Natural killer cell (primary cell): ENCODE results near the gene VRTN. TPM values are rescaled to one million over a fixed set of nuclear protein-coding genes. Genes with fewer than 3 reads are reported as not detected.
"Not testable (repeated sequence)": the region's sequence is repeated elsewhere in the genome, so short reads cannot be mapped to it uniquely, and the experiment has no call there.

Experiments used
- ATAC-seq, 3 donors: fragments of 150-1000 bp in 2 of 3; fragments of 200-7000 bp in 1 of 3; cut with Tn5 transposase; 1 replicate in 1 of 3; 2 replicates in 2 of 3; pipeline ENCODE4 v1.10.0; 2021; ENCODE audit warnings: mild to moderate bottlenecking in 2 of 3, moderate library complexity in 2 of 3
- DNase-seq, 2 donors: peaks; one replicate each; pipeline versions ENCODE4 v3.0.0 to v3.0.0-alpha.2; 2013 to 2021; ENCODE audit warnings: mixed read lengths in 1 of 2
- H3K27ac ChIP-seq: one replicate; pipeline ENCODE4 v1.5.1; 2013; ENCODE audit warnings: mild to moderate bottlenecking, low read length
- H3K27me3 ChIP-seq: one replicate; pipeline ENCODE4 v1.6.1; 2013; ENCODE audit warnings: low read length; ENCODE audit not compliant: control insufficient read depth, insufficient read depth
- H3K36me3 ChIP-seq: one replicate; pipeline ENCODE4 v1.6.1; 2013; ENCODE audit warnings: low read length; ENCODE audit not compliant: control insufficient read depth, insufficient read depth
- H3K4me1 ChIP-seq: one replicate; pipeline ENCODE4 v1.6.1; 2013; ENCODE audit warnings: low read length; ENCODE audit not compliant: control insufficient read depth, insufficient read depth
- H3K4me3 ChIP-seq: one replicate; pipeline ENCODE4 v1.5.1; 2013; ENCODE audit warnings: low read length
- H3K9me3 ChIP-seq: one replicate; pipeline ENCODE4 v1.6.1; 2013; ENCODE audit warnings: low read length; ENCODE audit not compliant: control insufficient read depth, insufficient read depth
- H3K27ac Mint-ChIP-seq, 2 donors: one replicate each; pipeline ENCODE4 v1.8.0; 2022; ENCODE audit warnings: mild to moderate bottlenecking in 2 of 2, mixed read lengths in 2 of 2, moderate library complexity in 1 of 2
- H3K27me3 Mint-ChIP-seq, 2 donors: one replicate each; pipeline ENCODE4 v1.8.0; 2022; ENCODE audit warnings: low read depth in 2 of 2, mixed read lengths in 2 of 2
- H3K36me3 Mint-ChIP-seq: one replicate; pipeline ENCODE4 v1.8.0; 2022; ENCODE audit warnings: mixed read lengths
- H3K4me1 Mint-ChIP-seq, 2 donors: one replicate each; pipeline ENCODE4 v1.8.0; 2022; ENCODE audit warnings: mixed read lengths in 2 of 2
- H3K4me3 Mint-ChIP-seq: one replicate; pipeline ENCODE4 v1.8.0; 2022; ENCODE audit warnings: mild to moderate bottlenecking, moderate library complexity, mixed read lengths
- H3K9me3 Mint-ChIP-seq, 2 donors: one replicate each; pipeline ENCODE4 v1.8.0; 2022; ENCODE audit warnings: mixed read lengths in 2 of 2
- CTCF ChIP-seq: fragments of 200-600 bp; IDR thresholded peaks from one replicate; pipeline ENCODE4 v1.8.0; 2022; ENCODE audit warnings: antibody characterized with exemption
- WGBS: methylation state at CpG from one replicate; pipeline ENCODE4 v1.1.7; 2013; ENCODE audit warnings: missing lambda C conversion rate; ENCODE audit not compliant: insufficient coverage; 5-methylcytosine and 5-hydroxymethylcytosine counted together
- intact Hi-C: fragments of 100-400 bp; cut with micrococcal nuclease; formaldehyde crosslinking; loops from one replicate; pipeline ENCODE4 v1.14.2; 2022
- total RNA-seq, 4 donors: library from RNA; stranded (reverse); fragments of 120-200 nt in 1 of 4; gene quantifications; one replicate each; pipeline versions ENCODE4 v1.2.3 to v1.2.4, GENCODE V29; 2013 to 2022

VRTN gene
- total RNA-seq, 3 donors from 2014 or later (not counting 1 experiment from before 2014, with no cell fraction given) = not detected

- Mint-ChIP-seq H3K27me3 (peaks cover 7 to 9% of the 10 kb centered on the region in 2 donors), H3K4me1 (no peaks in the 10 kb centered on the region), H3K36me3 (no peaks in the 10 kb centered on the region), H3K27ac (no peak overlapping the region), H3K4me3 (no peak overlapping the region), H3K9me3 (no peaks in the 10 kb centered on the region)
- WGBS = 58% methylated on average over 6 of the region's 10 CpGs
- ATAC-seq (no peak), DNase-seq (no peak)
- Histone ChIP-seq H3K27ac (no peak overlapping the region), H3K36me3 (no peaks in the 10 kb centered on the region), H3K9me3 (no peaks in the 10 kb centered on the region), H3K4me3 (no peak overlapping the region), H3K27me3 (no peaks in the 10 kb centered on the region), H3K4me1 (no peaks in the 10 kb centered on the region)
- no peak for TF ChIP-seq CTCF
- intact Hi-C loops = no loop called here
Measured at GRCh38 chr14:74326369-74327152, 21.7 kb upstream of the VRTN start.

DNA sequence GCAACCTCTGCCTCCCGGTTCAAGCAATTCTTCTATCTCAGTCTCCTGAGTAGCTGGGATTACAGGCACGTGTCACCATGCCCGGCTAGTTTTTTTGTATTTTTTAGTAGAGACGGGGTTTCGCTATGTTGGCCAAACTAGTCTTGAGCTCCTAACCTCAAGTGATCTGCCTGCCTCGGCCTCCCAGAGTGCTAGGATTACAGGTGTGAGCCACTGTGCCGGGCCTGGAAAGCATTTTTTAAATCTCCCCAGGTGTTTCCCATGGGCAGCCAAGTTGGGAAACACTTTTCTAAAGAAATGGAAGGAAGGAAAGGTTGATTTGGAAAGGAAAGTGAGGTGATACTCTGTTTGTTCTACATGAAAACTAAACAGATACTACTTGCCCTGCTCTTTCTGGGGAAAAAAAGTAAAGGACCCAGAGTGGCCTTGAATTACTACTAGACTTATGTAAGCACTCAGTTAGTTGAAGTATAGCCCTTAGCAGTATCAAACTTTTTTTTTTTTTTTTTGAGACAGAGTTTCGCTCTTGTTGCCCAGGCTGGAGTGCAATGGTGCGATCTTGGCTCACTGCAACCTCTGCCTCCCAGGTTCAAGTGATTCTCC lies 18.2 kb upstream of the VRTN start:
- H3K4me3 ChIP-seq, H3K4me1 ChIP-seq, H3K27me3 Mint-ChIP-seq, H3K9me3 Mint-ChIP-seq, intact Hi-C loops, H3K36me3 Mint-ChIP-seq, H3K9me3 ChIP-seq, H3K4me1 Mint-ChIP-seq, H3K36me3 ChIP-seq, DNase-seq, ATAC-seq, H3K4me3 Mint-ChIP-seq, H3K27me3 ChIP-seq, H3K27ac Mint-ChIP-seq, H3K27ac ChIP-seq: not testable (repeated sequence)
- WGBS = 91% methylated on average over 7 of the region's 9 CpGs

DNA sequence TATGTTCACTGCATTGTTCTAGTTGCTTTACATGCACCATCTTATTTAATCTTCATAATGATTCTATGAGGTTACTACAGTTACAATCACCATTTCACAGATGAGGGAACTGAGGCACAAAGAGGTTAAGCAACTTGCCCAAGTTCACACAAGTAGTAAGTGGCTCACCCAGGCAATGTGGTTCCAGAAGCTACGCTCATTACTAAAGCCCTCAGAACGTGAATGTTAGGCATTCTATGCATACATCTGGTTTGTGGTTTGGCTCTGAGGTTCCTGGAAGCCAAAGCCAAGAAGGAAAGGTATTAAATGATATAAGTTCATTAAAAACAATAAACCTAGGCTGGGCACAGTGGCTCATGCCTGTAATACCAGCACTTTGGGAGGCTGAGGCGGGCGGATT lies 14.4 kb upstream of the VRTN start:
- H3K4me3 ChIP-seq = no peak overlapping the region
- no peaks in the 10 kb centered on the region for H3K9me3 ChIP-seq
- ATAC-seq (no peak), DNase-seq (no peak)
- H3K9me3 Mint-ChIP-seq = no peaks in the 10 kb centered on the region
- H3K4me3 Mint-ChIP-seq = no peak overlapping the region
- H3K27ac ChIP-seq = no peak overlapping the region
- H3K27me3 ChIP-seq = no peaks in the 10 kb centered on the region
- H3K27ac Mint-ChIP-seq = no peak overlapping the region
- WGBS = 48% methylated on average over 4 of the region's 4 CpGs
- peaks cover 7 to 26% of the 10 kb centered on the region in 2 donors for H3K27me3 Mint-ChIP-seq
- no peak for TF ChIP-seq CTCF
- no peaks in the 10 kb centered on the region for H3K36me3 Mint-ChIP-seq
- no peaks in the 10 kb centered on the region for H3K36me3 ChIP-seq
- no peaks in the 10 kb centered on the region for H3K4me1 Mint-ChIP-seq
- intact Hi-C loops = no loop called here
- H3K4me1 ChIP-seq = no peaks in the 10 kb centered on the region

GRCh38 chr14:74346341-74346740 lies 1.9 kb upstream of the VRTN start:
- DNase-seq (no peak), ATAC-seq (no peak)
- Histone ChIP-seq H3K36me3 (no peaks in the 10 kb centered on the region), H3K9me3 (no peaks in the 10 kb centered on the region), H3K4me1 (no peaks in the 10 kb centered on the region), H3K27me3 (peaks cover 2% of the 10 kb centered on the region), H3K27ac (no peak overlapping the region), H3K4me3 (no peak overlapping the region)
- Mint-ChIP-seq H3K9me3 (no peaks in the 10 kb centered on the region), H3K36me3 (no peaks in the 10 kb centered on the region), H3K27ac (no peak overlapping the region), H3K4me3 (no peak overlapping the region), H3K4me1 (no peaks in the 10 kb centered on the region), H3K27me3 (peaks cover 0 to 12% of the 10 kb centered on the region in 2 donors)
- 95% methylated on average over 2 of the region's 2 CpGs for WGBS
- intact Hi-C loops = no loop called here
- no peak for TF ChIP-seq CTCF
